HG03558 (cell line): Measurements from ENCODE around the gene CRLF2.
"Not testable (repeated sequence)": the region's sequence is repeated elsewhere in the genome, so short reads cannot be mapped to it uniquely, and the experiment has no call there.

ENCODE experiments used
- ATAC-seq: cut with Tn5 transposase; IDR thresholded peaks from one replicate; pipeline ENCODE4 v1.9.1; 2021; ENCODE audit warnings: moderate number of reproducible peaks; ENCODE audit not compliant: unreplicated experiment; ENCODE audit errors: extremely low read depth

CRLF2 gene

GRCh38 chrX:1212532-1212931 is at the start of gene CRLF2:
Gene CRLF2 (minus strand): TSS chrX:1212649. CDS start chrX:1212634, 15 bp downstream.
- peak; percentile 77 for ATAC-seq

- ATAC-seq: not testable (repeated sequence)
Measured at GRCh38 chrX:1261771-1262170, 49.3 kb upstream of the CRLF2 start.

GRCh38 chrX:1261285-1261684 is 48.8 kb upstream of the CRLF2 start:
- no peak for ATAC-seq

GRCh38 chrX:1252861-1253260 is 40.4 kb upstream of the CRLF2 start:
- no peak for ATAC-seq

- no peak for ATAC-seq
Measured at GRCh38 chrX:1249101-1249887, 36.8 kb upstream of the CRLF2 start.

- ATAC-seq: no peak
Measured at GRCh38 chrX:1248331-1249061, 36.0 kb upstream of the CRLF2 start.

GRCh38 chrX:1246816-1247215 is 34.4 kb upstream of the CRLF2 start:
- no peak for ATAC-seq

- no peak for ATAC-seq
Measured at GRCh38 chrX:1244164-1245076, 32.0 kb upstream of the CRLF2 start.

GRCh38 chrX:1242891-1243402 is 30.5 kb upstream of the CRLF2 start:
- ATAC-seq: no peak

GRCh38 chrX:1240551-1240950 is 28.1 kb upstream of the CRLF2 start:
- not testable (repeated sequence) for ATAC-seq

- no peak for ATAC-seq
Measured at GRCh38 chrX:1239681-1240142, 27.3 kb upstream of the CRLF2 start.

GRCh38 chrX:1231850-1232465 is 19.5 kb upstream of the CRLF2 start:
- ATAC-seq: no peak

GRCh38 chrX:1228101-1228500 is 15.7 kb upstream of the CRLF2 start:
- ATAC-seq: not testable (repeated sequence)

GRCh38 chrX:1226249-1226648 is 13.8 kb upstream of the CRLF2 start:
- ATAC-seq: no peak

GRCh38 chrX:1224954-1225353 is 12.5 kb upstream of the CRLF2 start:
- no peak for ATAC-seq

GRCh38 chrX:1223242-1223600 is 10.8 kb upstream of the CRLF2 start:
- no peak for ATAC-seq

GRCh38 chrX:1222531-1223241 is 10.2 kb upstream of the CRLF2 start:
- no peak for ATAC-seq

- no peak for ATAC-seq
Measured at GRCh38 chrX:1221296-1221845, 8.9 kb upstream of the CRLF2 start.

- ATAC-seq: no peak
Measured at GRCh38 chrX:1218286-1218685, 5.8 kb upstream of the CRLF2 start.
